Muscle of arm (tissue), 12 donors: ENCODE measurements around the gene CXCL16. TPM values are rescaled to one million over a fixed set of nuclear protein-coding genes. Genes with fewer than 3 reads are reported as not detected.
"Not testable (repeated sequence)": the region's sequence is repeated elsewhere in the genome, so short reads cannot be mapped to it uniquely, and the experiment has no call there.

ENCODE experiments used
- DNase-seq: peaks from one replicate; pipeline ENCODE4 v3.0.0-alpha.2; 2013
- polyA plus RNA-seq, 12 donors: library from polyadenylated mRNA; unstranded; fragments of 120-200 nt; gene quantifications; one replicate each; pipeline ENCODE4 v1.2.1, GENCODE V29; 2013; ENCODE audit not compliant: insufficient read length in 12 of 12

Gene CXCL16
- polyA plus RNA-seq, 12 donors, result 3.6 to 10.6 (median 4.4) TPM; not detected in 2

- DNase-seq, result no peak
Measured at GRCh38 chr17:4721203-4722135, 18.3 kb downstream of the CXCL16 start.

- DNase-seq, result no peak
Measured at GRCh38 chr17:4720787-4721186, 18.9 kb downstream of the CXCL16 start.

- DNase-seq, result no peak
Measured at GRCh38 chr17:4719684-4720221, 20.0 kb downstream of the CXCL16 start.

GRCh38 chr17:4719146-4719545 is 20.6 kb downstream of the CXCL16 start:
- DNase-seq, result no peak

GRCh38 chr17:4718276-4718675 is 21.5 kb downstream of the CXCL16 start:
- no peak for DNase-seq

- DNase-seq, result no peak
Measured at GRCh38 chr17:4717791-4718190, 21.9 kb downstream of the CXCL16 start.

- DNase-seq, result no peak
Measured at GRCh38 chr17:4716081-4716480, 23.6 kb downstream of the CXCL16 start.

GRCh38 chr17:4715063-4715744 is 24.5 kb downstream of the CXCL16 start:
- DNase-seq, result no peak

GRCh38 chr17:4714340-4715062 is 25.2 kb downstream of the CXCL16 start:
- not testable (repeated sequence) for DNase-seq

GRCh38 chr17:4712526-4712925 is 27.2 kb downstream of the CXCL16 start:
- no peak for DNase-seq

GRCh38 chr17:4711661-4712181 is 28.0 kb downstream of the CXCL16 start:
- DNase-seq, result no peak

GRCh38 chr17:4710693-4711634 is 28.8 kb downstream of the CXCL16 start:
- no peak for DNase-seq

- DNase-seq, result peak; percentile 99
Measured at GRCh38 chr17:4709794-4710692, 29.7 kb downstream of the CXCL16 start, which contains the start of gene ARRB2. Gene ARRB2, plus strand, starts transcription at chr17:4710632. Its CDS starts 90 bp downstream, at chr17:4710722.

- DNase-seq, result no peak
Measured at GRCh38 chr17:4708436-4708835, 31.3 kb downstream of the CXCL16 start.

- no peak for DNase-seq
Measured at GRCh38 chr17:4706121-4706520, 33.6 kb downstream of the CXCL16 start.

GRCh38 chr17:4704991-4705390 is 34.7 kb downstream of the CXCL16 start:
- DNase-seq, result no peak

- not testable (repeated sequence) for DNase-seq
Measured at GRCh38 chr17:4704574-4704907, 35.2 kb downstream of the CXCL16 start.

GRCh38 chr17:4703330-4703691 is 36.4 kb downstream of the CXCL16 start:
- DNase-seq, result no peak

GRCh38 chr17:4701116-4701515 is 38.6 kb downstream of the CXCL16 start:
- no peak for DNase-seq
